Stromal cell of bone marrow (primary cell): ENCODE data around the gene ARMH1.
A peak's percentile ranks its signal among the peaks of the same experiment; 100 is the strongest.

Experiments used
- DNase-seq: peaks from one replicate; pipeline ENCODE4 v3.0.0-alpha.2; 2012; ENCODE audit warnings: low read depth

The ARMH1 gene

GRCh38 chr1:44670751-44671640 is 3.5 kb upstream of the ARMH1 start:
- DNase-seq, result no peak

DNA sequence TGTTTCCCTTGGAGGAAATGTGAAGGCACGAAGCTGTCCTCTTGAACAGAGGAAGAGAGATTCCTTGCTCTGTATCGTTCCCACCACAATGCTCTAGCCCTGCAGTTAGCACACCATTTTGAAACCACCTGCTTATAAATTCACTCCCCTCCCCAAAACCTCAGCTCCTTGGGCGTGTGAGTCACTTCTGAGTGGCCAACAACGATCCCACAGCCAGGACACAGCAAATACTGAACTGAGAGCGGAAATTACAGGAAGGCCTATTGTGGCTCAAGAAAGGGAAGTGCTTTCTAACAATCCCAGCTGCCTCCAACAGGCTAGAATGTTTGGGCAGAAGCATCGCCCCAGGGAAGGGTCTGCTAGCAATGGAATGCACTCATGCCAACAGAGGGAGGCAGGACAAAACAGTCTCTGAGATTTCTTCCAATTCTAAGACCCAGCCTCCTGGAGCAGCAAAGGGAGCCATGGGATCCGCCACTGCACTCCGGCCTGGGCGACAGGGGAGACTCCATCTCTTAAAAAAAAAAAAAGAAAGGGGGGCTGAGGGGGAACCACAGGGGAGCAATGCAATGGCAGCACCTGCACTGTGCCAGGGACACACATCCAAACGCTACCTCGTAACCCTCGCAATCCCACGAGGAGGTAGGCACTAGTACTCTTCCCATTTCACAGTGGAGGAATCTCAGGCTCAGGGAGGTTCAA is 2.1 kb upstream of the ARMH1 start:
- no peak for DNase-seq

DNA sequence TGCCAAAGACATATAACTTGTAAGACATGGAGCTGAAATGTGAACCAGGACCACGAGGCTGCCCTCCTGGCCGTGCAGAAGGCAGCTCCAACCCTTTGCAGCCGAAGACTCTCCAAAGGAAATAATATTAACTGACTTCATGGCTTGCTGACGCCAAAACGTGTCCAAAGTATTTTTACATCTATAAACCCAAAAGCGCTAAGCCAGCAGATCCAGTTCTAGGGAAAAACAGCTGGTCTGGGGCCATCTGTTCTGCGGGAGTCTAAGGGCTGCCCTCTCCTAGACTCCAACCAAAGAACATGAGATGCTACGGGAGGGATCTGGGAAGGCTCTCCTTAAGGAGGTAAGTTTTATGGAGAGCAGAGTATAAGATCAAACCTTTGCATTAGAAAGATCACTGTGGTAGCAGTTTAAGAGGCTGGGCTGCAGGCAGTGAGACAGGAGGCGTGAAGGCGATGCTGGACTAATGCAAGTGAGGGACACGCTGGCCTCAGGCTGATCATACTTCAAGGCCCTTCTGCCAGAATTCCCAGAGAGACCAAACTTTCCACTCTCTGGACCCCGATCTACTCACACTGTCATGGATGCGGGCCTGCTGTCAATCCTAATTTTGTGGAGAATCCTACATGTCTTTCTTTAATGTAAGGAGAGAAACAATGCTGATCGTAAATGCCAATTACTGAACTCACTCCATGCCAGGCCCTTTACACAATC is 1.4 kb upstream of the ARMH1 start:
- no peak for DNase-seq

DNA sequence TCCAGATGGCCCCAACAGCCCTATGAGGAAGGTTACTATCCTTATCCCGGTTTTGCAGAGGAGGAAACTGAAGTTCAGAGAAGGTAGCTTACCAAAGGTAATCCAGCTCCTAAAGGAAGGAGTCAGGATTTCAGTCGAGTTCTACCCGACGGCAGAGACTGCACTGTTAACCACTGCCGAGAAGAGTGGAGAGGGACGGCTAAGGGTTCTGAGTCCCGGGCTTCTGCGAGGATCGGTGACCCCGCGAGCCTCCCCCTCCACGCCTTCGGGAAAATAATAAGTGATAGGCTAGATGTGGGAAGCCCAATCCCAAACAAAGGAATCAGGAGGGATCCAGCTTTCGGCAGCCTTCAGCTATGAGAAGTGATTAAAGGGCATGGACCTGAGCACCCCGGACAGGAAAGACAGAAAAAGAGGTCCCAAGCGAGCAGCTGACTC is 820 bp upstream of the ARMH1 start:
- no peak for DNase-seq

GRCh38 chr1:44675186-44675585 is 672 bp downstream of the ARMH1 start:
- DNase-seq, result no peak

- peak; percentile 54 for DNase-seq
Observed at GRCh38 chr1:44676484-44677200, 2.1 kb downstream of the ARMH1 start.

GRCh38 chr1:44677201-44677766 is 2.8 kb downstream of the ARMH1 start:
- no peak for DNase-seq

DNA sequence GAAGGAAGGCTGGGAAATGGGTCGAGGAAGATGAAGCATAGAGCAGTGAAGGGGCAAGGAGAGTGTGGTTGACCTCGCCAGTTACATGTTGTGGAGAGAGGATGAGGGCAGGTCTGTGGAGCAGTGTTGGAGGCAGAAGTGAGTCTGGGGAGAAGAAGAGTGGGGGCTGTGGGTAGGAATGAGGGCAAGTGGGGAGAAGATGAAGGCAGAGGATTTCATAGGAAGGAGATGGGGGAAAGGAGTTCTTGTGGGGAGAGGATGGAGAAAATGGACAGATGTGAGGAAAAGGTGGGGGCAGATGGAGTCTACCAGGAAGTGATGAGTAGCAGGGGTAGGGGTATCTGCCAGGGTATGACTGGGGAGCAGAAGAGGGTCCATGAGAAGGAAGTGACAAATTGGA is 3.6 kb downstream of the ARMH1 start:
- DNase-seq, result no peak

- DNase-seq, result no peak
Observed at GRCh38 chr1:44678626-44679025, 4.1 kb downstream of the ARMH1 start.

GRCh38 chr1:44679468-44679867 is 5.0 kb downstream of the ARMH1 start:
- DNase-seq, result no peak

DNA sequence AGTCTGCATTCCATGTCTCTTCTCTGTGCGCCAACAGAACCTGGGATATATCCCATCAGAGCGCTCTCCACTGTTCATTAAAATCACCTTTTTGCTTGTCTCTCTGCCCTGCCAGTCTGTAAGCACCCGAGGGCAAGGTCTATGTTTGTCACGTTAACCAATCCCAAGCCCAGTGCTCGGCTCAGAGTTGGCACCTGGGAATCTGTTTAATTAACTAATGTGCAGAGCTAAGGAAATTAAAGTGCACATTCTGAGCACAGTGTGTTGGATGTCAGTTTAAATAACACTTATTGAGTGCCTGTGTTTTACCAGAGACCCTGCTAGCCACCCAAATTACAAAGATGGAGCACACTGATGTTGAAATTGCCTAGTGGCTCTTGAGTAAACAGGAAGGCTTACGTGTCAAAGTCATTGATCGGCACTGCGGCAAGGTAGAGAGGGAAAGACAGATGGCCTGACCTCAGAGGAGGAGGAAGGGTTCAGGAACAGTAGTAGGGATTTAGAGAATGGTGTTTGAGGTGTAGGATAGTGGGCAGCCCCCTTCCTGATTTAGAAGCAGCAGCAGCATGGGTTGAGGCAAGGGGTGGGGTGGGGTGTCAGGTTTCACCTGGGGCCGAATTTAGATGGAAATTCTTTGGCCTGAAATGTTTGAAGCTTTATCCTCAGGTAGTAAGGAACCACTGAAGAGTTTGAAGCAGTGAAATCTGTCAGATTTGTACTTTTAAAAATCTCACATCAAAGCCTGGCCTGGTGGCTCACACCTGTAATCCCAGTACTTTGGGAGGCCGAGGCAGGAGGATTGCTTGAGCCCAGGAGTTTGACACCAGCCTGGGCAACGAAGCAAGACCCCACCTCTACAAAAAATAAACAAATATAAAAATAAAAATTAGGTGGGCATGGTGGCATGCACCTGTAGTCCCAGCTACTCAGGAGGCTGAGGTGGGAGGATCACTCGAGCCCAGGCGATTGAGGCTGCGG is 7.7 kb downstream of the ARMH1 start:
- no peak for DNase-seq

DNA sequence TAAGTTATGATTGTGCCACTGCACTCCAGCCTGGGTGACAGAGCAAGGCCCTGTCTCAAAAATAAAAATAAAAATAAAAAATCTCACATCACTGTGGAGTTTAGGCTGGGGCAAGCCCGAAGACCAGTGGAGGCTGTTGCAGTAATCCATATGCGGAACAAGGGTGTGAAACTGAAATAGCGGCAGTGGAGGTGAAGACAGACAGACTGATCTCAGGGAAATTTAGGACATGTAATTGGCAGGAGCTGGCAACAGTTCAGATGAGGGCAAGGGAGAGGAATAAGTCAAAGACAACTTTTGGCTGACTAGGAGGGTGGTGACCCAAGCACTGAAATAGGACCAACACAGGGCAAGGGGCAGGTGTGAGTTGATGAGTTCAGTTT is 8.4 kb downstream of the ARMH1 start:
- no peak for DNase-seq

DNA sequence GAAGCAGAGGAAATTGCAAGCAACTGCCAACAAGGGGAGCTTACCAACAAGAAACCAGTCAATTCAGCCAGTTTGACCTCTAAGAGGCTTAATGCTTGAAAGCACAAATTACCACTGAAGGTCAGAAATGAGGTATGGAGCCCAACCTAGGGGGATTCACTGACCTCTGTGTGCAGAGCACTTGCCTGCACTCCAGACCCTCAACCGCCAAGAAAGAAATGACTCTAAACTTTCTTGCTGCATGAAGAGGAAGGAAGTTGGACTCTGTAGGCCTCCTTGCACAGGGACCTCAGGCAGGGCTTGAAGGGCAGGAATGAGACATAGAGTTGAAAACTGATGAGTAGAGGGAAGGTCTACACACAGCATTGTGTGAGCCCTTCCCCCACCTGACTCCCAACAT is 10.0 kb downstream of the ARMH1 start:
- DNase-seq, result no peak

DNA sequence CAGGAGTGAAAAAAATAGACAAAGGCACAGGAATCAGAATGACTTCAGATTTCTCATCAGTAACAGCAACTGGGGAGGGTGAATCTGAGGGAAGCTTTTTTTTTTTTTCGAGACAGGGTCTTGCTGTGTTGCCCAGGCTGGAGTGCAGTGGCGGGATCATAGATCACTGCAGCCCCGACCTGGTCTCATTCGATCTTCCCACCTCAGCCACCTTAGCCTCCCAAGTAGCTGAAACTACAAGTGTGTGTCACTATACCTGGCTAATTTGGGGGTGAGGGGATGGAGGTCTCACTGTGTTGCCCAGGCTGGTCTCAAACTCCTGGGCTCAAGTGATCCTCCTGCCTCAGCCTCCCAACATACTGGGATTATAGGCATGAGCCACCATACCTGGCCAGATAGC is 10.7 kb downstream of the ARMH1 start:
- DNase-seq, result no peak

DNA sequence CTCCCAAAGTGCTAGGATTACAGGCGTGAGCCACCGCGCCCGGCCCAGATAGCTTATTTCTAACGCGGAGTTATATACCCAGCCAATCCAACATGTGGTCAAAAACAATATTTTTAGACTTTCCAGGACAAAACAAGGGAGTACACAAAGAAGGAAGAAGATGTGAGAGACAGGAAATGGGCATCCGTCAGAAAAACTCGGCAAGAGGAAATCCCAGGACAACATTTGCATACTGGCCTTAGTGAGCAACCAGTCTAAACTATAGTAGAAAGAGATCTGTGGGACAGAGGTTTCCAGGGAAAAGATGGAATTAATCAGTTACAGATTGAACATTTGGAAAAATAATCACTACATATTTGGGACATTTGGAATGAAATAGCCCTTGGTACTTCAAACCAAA is 11.4 kb downstream of the ARMH1 start:
- no peak for DNase-seq

DNA sequence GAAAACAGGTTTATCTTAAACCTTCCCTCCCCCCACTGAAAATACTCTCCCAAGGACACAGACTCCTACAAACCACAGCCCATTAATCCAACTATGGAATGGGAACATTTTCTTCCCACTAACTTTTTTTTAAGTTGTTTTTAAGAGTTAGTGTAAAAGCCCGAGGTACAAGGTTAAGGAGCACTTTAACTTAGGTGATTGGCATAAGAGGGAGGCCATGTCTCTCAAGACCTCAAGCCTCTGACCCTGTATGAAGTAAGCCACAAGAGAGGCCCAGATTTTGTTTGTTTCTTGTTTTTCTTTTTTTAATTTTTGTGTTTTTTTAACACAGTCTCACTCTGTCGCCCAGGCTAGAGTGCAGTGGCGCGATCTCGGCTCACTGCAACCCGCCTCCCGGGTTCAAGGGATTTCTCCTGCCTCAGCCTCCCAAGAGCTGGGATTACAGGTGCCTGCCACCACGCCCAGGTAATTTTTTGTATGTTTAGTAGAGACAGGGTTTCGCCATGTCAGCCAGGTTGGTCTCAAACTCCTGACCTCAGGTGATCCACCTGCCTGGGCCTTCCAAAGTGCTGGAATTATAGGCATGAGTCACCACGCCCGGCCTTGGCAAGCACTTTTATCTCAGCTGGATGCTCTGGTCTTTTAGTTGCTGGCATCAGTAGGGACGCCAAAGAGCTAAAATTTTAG is 14.4 kb downstream of the ARMH1 start:
- no peak for DNase-seq

- no peak for DNase-seq
Observed at GRCh38 chr1:44689447-44689765, 14.9 kb downstream of the ARMH1 start.

DNA sequence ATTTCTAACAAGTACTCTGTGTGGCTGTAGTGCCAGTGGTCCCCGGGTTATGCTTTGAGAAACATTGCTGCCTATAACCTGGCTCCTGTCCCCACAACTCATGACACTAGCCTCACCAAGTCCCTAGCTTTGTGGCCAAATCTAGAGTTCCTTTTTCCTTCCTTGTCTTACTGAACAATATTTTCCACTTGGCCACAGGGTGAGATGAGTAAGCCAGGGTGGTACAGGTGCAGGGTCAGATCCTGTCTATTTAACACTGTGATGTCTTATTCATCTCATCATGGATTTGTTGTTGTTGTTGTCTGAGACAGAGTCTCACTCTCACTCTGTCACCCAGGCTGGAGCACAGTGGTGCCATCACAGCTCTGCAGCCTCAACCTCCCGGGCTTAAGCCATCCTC is 18.6 kb downstream of the ARMH1 start:
- no peak for DNase-seq

- DNase-seq, result no peak
Observed at GRCh38 chr1:44693900-44694299, 19.4 kb downstream of the ARMH1 start.

DNA sequence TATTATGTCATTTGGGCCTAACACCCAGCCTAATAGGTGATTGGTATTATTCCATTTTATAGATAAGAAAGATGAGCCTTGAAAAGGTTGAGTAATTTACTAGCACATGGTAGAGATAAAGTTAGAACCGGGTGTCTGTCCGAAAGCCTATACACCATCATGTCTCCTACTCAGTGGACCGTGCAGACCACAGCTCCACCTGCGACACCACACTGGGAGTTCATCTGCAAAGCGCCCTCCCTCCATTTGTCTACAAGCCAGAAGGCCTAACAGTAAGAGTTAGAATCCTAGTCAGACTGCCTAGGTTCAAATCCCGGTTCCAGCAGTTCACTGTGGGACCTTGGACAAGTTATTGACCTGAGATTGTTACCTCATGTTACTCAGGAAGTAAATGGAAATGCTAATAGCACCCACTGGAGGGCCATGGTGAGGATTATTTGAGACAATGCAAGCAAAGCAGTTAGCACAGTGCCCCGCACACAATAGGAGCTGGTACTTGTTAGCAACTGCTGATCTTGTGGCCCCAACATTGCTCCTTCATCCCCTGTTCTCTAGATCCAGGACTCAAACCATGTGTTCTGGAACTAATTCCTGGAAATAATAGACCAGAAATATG is 20.5 kb downstream of the ARMH1 start:
- DNase-seq, result no peak
